ENCODE results near the gene PCDH1. TPM values are rescaled to one million over a fixed set of nuclear protein-coding genes. Genes with fewer than 3 reads are reported as not detected.

The PCDH1 gene
- total RNA-seq, 4 donors from 2014 or later = 9.5 to 96.8 (median 19.6) TPM

DNA sequence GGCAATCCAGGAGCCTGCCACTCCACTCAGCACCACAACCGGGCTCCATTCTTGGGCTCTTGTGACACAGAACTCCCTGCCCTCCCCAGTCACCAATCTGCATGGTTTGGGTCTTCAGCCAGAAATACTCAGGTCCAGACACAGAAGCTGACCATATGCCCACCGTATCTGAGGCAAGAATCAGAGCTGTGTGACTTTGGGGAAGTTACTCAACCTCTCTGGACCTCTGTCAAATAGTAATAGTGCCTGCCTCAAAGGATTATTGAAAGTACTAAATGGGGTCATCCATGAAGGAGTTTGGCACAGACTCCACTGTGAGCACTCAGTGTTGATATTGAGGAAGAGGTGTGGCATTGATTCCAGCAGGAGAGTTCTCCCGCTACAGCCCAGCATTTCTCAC lies 67.5 kb downstream of the PCDH1 start:
- TF ChIP-seq, protein P1, sequence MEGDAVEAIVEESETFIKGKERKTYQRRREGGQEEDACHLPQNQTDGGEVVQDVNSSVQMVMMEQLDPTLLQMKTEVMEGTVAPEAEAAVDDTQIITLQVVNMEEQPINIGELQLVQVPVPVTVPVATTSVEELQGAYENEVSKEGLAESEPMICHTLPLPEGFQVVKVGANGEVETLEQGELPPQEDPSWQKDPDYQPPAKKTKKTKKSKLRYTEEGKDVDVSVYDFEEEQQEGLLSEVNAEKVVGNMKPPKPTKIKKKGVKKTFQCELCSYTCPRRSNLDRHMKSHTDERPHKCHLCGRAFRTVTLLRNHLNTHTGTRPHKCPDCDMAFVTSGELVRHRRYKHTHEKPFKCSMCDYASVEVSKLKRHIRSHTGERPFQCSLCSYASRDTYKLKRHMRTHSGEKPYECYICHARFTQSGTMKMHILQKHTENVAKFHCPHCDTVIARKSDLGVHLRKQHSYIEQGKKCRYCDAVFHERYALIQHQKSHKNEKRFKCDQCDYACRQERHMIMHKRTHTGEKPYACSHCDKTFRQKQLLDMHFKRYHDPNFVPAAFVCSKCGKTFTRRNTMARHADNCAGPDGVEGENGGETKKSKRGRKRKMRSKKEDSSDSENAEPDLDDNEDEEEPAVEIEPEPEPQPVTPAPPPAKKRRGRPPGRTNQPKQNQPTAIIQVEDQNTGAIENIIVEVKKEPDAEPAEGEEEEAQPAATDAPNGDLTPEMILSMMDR (IDR thresholded peaks at IDR 0.05; ENCODE audit: low read depth) = no peak

DNA sequence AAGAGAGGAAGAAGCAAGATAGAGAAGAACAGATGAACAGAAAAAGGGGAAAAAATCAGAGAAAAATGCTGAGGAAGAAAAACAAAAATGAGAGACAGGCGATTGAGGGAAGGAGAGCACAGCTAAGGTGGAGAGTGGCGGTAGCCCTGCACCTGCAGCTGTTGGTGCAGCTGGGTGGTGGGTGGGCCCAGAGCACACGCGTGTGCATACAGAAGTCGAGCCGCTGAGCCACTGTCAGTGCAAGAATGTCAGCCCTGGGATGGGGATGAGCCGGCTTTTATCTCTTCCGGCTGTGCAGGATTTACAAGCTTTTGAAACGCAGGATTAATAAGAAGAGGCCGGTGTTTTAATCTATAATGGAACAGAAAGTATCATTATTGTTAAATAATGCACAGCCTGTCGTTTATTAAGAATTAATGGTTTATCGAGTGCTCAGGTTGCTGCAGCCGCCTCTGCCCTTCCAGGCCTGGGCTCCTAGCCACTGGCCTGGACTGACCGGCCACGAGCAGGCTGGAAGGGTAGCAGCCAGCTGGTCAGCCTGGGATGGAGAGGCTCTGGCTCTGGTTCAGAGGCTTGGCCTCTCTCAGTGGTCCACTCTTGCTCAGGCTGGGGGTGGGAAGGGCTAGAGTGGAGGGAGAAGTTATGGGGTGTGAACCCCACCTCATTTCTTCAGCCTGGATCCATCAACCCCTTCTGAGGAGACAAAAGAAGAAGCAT lies 68.7 kb downstream of the PCDH1 start:
- TF ChIP-seq, protein P1 (IDR thresholded peaks at IDR 0.05; ENCODE audit: low read depth) = no peak

DNA sequence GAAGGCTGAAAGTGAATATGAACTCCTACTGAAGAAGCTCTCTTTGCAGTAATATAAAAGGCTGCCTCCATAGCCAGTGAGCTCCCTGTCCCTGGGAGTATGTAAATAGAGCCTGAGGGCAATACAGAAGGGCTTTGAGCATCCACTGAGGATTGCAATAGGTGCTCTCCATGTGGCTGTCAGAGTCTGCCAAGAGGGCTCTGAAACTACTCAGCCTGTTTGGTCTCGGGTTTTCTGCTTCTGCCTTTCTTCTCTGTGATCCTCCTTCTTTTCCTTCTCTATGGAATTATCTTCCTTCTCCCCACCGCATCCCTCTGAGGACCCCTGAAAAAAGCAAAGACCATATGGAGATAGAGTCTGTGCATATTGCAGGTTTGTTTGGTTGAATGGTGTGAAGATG lies 69.4 kb downstream of the PCDH1 start:
- TF ChIP-seq, protein P1 (IDR thresholded peaks at IDR 0.05; ENCODE audit: low read depth) = no peak

DNA sequence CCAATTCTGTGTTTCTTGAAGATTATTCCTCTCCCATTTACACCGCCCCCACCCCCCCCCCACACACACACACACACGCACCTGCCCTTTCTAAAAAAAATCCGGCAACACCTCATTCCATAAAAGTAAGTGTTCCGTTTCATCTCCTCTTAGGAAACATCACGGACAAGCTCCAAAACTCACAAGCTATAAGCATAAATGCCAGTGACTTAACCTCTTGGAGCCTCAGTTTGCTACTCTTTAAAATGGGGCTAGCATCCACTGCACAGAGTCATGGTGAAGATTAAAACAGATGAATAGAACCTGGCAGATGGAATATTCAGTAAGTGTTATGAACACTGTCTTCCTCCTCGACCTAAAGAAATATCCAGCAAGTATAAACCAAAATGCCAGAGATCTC lies 70.5 kb downstream of the PCDH1 start:
- TF ChIP-seq, protein P1 (IDR thresholded peaks at IDR 0.05; ENCODE audit: low read depth) = no peak

DNA sequence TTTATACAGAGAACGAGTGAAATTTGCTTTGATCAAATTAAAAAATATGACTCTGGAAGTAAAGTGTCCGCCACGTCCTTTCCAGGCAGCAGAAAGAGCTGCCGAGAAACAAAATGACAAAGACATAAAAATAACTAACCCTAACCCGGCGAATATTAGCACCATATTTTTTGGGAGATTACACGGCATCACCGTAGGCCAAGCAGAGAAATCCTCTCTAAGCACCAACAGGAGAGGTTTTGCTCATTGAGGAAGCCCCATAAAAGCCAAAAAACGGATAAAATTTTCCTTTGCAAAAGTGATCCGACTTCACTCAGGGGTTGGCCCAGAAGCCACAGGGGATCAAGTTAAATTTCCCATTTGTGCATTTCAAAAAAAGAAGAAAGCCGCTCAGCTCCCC lies 70.9 kb downstream of the PCDH1 start:
- TF ChIP-seq, protein P1 (IDR thresholded peaks at IDR 0.05; ENCODE audit: low read depth) = no peak

DNA sequence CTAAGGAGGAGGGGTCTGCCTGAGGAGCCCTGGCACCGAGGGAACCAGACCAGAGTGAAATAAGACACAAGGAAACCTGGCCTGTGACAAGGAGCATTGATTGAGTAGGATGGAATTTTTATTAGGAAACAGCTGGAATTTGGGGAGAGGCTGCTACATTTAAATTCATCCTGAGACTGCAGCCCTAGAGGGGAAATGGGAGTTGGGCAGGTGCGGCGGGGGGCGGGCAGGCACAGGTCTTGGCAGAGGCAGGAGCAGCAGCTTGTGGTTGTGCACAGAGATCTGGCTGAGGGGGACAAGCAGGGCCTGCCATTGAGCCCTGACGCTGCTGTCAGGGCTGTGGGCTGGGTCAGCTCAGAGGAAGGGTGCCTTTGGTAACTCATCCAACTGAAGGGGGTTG lies 71.6 kb downstream of the PCDH1 start:
- TF ChIP-seq, protein P1 (IDR thresholded peaks at IDR 0.05; ENCODE audit: low read depth) = no peak

DNA sequence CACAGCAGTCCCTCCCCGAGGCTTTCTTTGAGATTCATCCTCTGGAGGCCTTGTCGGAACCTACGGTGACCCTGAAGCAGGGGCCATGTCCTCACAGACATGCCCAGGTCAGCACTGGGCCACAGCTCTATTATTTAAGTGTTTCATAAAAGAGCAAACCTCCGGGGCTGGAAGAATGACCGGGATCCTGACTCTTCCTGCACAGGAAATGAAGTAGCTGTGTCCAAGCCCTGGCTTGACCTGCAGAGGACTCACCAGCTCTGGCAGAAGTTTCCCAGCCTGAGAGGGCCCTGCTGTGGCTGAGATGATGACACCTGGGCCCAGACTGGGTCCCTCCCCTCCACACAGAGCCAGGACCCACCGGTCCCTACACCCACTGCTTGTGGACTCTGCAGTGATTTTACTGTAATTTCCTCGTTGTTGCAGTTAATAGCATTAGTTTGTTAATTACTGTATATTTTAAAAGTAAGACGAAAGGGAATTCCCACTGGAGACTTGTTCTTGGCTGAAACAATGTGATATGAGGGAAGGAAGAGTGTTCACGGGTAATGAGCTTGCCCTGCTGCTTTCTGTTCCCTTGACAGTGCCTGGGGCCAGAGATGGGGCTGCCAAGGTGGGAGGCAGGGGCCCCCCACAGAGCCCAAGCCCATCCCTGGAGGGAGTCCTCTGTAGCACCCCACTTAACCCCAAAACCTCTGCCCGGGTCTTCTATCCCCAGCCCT lies 72.2 kb downstream of the PCDH1 start:
- TF ChIP-seq, protein P1 (IDR thresholded peaks at IDR 0.05; ENCODE audit: low read depth) = no peak
